Peyer's patch (tissue), 4 donors: Measurements from ENCODE around the gene PCDHGC5.

Experiments
- CTCF ChIP-seq, 6 experiments: fragments of 450-650 bp in 4 of 6; fragments of 200-600 bp in 2 of 6; sonication (generic) in 1 of 6; IDR thresholded peaks; one replicate each; pipeline ENCODE4 v1.5.1; 2017 to 2019; ENCODE audit warnings: antibody characterized with exemption in 6 of 6, mild to moderate bottlenecking in 3 of 6, moderate library complexity in 1 of 6
- POLR2A ChIP-seq, 2 donors: fragments of 450-650 bp; IDR thresholded peaks; one replicate each; pipeline ENCODE4 v1.5.1; 2017; ENCODE audit warnings: antibody characterized with exemption in 2 of 2, mild to moderate bottlenecking in 2 of 2, moderate library complexity in 2 of 2

GRCh38 chr5:141484310-141484640, 4.6 kb upstream of the PCDHGC5 start:
- TF ChIP-seq CTCF (IDR thresholded peaks at IDR 0.05) (no peak), POLR2A (IDR thresholded peaks at IDR 0.05) (no peak)
